GM18909 (cell line): ENCODE data around the gene COMMD6.

ENCODE experiments used
- ATAC-seq: cut with Tn5 transposase; IDR thresholded peaks from one replicate; pipeline ENCODE4 v1.9.1; 2021; ENCODE audit warnings: mild to moderate bottlenecking; ENCODE audit not compliant: unreplicated experiment, poor library complexity

Gene COMMD6

GRCh38 chr13:75533861-75534260 is 3.8 kb downstream of the COMMD6 start:
- ATAC-seq = no peak

DNA sequence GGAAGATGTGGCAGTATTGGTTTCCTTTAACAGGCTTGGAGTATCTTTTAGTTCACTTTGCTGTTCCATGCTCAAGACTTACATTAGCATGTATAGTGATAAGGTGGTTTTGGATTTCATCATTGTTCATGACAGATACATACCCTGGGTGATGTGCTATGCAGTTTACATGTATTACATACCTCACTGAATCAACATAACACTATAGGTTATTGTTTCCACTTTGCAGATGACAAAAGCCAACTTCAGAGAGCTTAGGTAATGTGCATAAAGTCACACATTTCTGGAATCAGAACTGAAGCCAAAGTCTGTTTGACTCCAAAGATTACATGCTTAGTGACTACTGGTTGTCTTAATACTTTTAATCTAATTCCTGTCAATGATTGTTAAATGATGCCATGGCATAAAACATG is 7.1 kb downstream of the COMMD6 start:
- ATAC-seq = peak; percentile 48

DNA sequence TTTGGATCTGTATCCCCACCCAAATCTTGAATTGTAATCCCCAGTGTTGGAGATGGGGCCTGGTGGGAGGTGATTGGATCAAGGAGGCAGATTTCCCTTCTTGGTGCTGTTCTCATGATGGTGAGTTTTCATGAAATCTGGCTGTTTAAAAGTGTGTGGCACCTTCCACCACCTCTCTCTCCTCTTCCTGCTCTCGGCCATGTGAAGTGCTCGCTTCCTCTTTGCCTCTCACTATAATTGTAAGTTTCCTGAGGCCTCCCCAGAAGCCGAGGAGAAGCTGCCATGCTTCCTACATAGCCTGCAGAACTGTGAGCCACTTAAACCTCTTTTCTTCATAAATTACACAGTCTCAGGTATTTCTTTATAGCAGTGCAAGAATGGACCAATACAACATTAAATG is 15.7 kb downstream of the COMMD6 start:
- no peak for ATAC-seq

- no peak for ATAC-seq
These were observed 19.1 kb downstream of the COMMD6 start for GRCh38 chr13:75518439-75519088.

DNA sequence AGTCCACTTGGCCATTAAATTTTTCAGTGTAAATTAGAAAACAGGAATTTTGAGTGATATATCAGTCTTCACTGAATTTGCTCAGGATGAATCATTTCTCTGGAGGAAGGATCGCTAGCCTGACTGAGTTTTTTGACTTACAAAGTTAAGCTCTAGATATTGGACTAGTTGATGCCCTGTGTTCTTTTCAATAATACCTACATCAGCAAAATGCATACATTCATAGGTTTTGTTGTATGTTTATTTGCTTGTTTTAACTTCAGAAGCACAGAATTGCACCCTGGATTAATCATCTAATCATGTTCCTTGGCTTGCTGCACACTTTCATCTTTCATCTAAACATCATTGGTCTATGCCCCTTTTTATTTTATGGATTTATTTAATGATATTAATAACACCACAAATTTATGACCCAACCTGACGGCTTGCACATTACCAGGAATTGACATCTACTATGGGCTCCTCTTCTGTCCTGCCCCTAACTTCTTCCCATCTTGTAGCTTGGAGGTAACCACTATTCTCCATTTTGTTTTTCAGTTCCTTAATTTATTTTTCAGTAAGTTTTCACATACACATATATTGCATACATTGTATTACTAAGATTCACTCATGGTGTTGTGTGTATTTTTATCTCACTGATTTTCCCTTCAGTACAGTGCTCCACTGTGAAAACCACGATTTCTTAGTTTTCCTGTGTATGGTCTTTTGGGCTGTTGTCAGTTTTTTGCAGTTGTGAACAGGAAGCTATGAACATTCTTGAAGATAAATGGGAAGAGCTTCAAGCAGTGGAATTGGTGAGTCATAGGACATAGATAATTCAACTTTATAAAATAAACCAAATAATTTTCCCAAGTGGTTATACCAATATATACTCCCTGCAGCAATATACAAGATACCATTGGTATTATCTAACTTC is 23.3 kb downstream of the COMMD6 start:
- ATAC-seq = no peak

DNA sequence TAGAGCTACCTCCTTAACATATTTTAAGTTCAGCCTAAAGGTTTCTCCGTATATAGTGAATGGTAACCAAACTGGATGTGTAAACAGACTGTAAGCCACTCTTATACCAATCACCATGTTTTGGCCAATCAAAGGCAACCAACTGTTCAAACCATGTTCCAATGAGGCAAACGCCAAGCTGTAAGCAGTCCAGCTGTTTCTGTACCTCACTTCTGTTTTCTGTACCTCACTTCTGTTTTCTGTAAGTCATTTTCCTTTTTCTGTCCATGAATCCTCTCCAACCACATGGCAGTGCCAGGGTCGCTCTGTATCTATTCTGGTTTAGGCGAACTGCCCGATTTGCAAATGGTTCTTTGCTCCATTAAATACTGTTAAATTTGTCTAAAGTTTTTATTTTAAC is 24.4 kb downstream of the COMMD6 start:
- no peak for ATAC-seq

GRCh38 chr13:75512253-75512652 is 25.4 kb downstream of the COMMD6 start:
- ATAC-seq = peak; percentile 93

- ATAC-seq = no peak
These were observed 26.5 kb downstream of the COMMD6 start for GRCh38 chr13:75511051-75511625.

GRCh38 chr13:75508002-75508548 is 29.6 kb downstream of the COMMD6 start:
- no peak for ATAC-seq

DNA sequence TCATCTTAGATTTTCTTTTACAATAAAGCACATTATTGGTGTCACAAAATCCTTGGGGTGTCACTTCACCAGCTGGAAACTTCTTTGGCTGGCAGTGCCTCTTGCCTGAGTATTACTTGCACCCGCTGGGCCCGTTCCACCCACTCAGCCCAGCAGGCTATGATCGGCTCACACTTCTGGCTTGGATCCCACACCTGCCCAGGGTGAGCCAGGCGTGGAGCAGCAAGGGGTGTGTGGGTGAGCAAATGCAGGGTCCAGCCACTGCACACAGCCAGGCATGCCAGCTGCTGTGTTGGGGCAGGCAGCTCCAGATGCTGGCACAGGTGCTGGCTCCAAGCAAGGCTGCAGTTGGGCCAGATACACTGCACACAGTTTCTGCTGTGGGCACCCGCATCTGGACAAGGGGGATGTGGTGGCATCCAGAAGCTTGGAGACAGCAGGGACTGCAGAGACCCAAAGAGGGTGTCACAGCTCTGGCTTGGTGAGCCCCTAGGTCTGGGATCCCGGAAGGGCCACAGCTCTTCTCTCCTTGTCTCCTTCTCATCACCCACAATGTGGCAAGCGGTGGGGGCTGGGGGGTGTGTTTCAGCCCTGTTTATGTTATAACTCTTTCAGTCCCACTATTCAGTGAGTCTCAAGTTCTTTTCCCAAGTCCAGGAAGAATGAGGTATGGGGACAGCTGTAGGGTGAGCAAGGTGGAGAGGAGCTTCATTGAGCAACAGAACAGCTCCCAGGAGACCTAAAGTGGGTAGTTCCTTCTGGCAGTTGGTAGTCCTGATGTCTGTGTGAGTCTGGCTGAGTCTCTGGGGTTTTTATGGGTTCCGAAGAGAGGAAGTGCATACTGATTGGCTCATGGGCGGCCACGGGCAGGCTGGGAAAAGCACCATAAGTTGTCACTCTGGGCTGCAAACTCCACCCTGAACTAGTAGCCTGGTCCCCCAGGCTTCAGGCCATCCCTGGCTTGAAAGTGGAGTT is 30.3 kb downstream of the COMMD6 start:
- ATAC-seq = peak; percentile 38

DNA sequence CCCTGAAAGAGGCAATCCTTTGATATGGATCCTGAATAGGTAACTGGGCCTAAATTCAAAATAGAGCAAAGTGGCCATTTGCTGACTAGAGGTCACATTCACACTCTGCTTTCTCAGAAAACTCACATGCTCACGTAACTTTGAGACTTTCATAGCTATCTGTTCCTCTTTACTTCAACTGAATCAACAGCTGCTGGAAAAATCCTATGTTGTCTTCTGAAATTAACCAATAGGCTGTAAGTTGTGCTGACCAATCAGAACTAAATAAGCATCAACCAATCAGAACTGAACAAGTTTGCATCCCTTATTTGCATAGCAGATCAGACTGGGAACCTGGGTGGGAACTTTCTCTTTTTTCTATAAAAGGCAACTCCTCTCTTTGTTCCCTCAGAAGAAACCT is 31.6 kb downstream of the COMMD6 start:
- no peak for ATAC-seq

GRCh38 chr13:75505327-75505726 is 32.3 kb downstream of the COMMD6 start:
- ATAC-seq = no peak

- ATAC-seq = no peak
These were observed 41.7 kb downstream of the COMMD6 start for GRCh38 chr13:75495938-75496337.

GRCh38 chr13:75494491-75494890 is 43.1 kb downstream of the COMMD6 start:
- no peak for ATAC-seq

DNA sequence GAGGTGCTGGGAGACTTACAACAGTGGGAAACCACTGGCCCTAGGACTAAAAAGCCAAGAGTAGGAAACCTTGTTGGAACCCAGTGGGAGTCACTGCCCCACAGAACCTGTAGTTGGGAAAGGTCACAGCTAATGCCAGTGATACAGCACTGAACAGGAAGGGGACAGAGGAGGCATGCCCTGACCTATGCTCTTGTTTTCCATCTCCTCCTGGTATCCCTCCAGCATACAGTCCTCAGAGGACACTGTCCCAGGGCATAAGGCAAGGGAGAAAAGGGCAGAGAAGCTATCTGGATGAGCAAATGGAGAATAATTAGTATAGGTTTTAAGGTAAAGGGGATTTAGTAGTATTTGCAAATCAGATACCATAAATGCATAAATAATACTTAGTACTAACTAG is 44.5 kb downstream of the COMMD6 start:
- no peak for ATAC-seq

DNA sequence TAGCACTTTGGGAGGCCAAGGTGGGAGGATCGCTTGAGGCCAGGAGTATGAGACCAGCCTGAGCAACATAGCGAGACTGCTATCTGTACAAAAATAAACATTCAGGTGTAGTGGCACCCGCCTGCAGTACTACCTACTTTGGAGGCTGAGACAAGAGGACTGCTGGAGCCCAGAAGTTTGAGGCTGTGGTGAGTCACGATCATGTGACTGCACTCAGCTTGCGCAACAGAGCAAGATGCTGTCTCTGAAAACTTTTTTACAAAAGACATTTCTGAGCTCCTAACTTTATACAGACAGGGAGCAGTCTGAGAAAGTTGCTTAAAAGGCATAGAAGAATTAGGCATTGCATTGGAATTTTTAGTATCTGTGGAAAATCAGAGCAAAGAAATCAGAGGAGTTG is 45.3 kb downstream of the COMMD6 start:
- ATAC-seq = no peak

- ATAC-seq = no peak
These were observed 46.3 kb downstream of the COMMD6 start for GRCh38 chr13:75491376-75491775.

DNA sequence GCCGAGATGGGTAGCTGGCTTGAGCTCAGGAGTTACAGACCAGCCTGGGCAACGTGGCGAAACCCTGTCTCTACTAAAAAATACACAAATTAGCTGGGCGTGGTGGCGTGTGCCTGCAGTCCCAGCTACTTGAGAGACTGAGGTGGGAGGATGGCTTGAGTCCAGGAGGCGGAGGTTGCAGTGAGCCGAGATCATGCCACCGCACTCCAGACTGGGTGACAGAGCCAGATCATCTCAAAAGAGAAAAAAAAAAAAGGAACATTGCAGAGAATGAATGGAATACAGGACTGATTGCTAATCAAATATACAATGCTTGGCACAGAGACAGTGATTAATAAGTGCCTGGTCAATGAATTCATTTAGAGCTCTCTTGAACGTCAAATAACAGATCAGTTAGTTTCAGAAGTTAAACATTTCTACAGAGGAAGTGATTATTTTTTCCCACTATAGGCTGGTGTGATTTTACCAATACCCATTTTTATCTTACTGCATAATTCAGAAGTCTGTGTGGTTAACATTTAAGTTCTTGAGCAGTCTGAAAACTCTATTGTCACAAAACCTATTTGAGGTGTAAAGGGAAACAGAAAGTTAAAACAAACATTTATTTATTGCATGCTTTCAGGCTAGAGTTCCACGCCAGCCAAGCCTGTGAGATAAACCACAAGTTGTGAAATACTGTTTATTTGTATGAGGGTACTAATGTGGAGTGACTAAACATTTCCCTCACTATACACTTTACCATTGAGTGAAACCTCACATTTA is 48.0 kb downstream of the COMMD6 start:
- ATAC-seq = peak; percentile 87
